ENCODE results near the gene PALM.
"Not testable (repeated sequence)": the region's sequence is repeated elsewhere in the genome, so short reads cannot be mapped to it uniquely, and the experiment has no call there.

Gene PALM

DNA sequence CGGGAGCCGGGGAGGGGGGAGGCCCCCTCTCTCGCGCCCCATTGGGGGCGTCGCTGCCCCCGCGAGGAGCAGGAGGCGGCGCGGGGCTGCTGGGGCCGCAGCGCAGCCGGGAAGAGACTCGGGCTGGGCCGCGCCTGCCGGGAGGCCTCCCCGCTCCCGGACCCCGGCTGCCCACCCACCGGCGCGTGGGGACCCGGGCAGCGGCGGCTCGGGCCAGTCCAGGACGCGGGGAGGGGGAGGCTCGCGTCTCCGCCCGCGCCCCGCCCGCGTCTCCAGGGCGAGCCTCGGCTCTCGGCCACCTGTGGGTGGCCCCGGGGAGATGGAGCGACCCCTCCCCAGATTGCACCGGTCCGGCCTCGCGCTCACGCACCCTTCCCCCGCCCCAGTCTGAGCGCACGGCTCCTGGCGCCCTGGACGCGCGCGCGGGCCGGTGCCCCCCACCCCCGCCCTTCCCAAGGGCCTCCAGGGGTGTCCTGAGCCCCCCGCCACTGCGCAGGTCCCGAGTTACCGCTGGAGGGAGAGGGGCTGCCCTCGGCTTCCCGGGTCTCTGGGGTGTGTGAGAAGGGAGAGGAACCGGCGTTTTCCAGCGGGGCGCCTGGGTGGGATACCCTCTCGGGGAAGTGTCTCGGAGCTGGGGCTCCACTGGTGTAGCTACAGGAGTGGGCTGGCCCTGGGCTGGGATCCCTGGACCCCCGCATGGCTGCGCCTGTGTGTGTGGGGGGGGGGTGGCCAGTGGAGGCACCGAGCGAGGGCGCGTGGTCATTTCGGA is 645 bp downstream of the PALM start:
- DNase-seq = no peak

GRCh38 chr19:709965-710571 is 1.3 kb downstream of the PALM start:
- DNase-seq = no peak

DNA sequence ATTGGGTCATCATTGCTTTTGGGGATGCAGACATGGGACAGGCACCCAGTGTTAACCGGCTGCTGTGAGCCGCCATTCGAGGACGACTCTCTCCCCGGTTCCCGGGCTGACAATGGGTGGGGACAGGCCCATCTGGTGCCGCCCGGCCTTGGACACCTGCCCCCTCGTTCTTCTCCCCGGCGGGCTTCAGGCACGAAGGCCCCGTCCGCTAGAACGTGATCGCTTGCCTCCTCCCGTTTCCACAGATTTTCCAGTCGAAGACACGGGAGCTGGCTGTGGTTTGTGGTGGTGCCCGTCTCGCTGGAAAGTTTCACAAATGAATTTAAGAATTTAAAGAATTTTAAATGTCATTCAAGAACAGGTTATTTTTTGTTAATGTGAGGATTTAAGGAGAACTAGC is 2.0 kb downstream of the PALM start:
- no peak for DNase-seq

DNA sequence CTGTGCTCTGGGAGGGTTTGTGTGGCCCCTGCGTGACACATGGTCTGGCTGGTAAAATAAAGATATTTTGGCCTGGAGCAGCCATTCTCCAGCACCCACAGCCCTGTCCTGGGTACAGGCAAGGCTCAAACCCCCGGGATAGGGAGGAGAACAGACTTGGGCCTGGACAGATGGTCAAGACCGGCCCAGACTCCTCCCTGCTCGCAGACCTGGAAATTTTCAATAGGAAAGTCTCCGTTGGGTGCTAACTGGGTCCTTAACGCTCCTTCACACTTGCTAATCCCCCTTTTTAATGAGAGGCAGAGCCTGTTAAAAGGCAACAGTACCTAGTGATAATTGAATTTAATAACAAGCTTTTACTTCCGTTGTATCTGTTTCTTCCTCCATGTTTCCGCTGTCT is 2.5 kb downstream of the PALM start:
- no peak for DNase-seq

DNA sequence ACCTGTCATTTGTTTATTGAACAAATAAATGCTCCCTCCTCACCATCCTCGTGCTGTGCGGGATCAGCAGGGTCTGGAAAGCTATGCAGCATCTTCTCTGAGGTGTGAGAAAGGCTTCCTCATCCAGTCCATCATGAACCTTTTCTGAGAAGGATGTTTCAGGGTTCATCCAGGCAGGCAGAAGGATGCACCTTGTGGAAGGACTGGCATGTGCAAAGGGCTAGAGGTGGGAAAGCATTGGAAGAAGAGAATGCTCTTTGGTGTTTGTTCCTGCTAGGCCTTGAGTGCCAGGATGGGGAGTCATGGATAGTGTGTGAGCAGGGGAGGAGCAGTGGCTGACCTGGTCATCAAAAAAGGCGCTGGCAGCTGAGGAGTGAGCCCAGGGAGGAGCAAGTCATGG is 6.6 kb downstream of the PALM start:
- no peak for DNase-seq

DNA sequence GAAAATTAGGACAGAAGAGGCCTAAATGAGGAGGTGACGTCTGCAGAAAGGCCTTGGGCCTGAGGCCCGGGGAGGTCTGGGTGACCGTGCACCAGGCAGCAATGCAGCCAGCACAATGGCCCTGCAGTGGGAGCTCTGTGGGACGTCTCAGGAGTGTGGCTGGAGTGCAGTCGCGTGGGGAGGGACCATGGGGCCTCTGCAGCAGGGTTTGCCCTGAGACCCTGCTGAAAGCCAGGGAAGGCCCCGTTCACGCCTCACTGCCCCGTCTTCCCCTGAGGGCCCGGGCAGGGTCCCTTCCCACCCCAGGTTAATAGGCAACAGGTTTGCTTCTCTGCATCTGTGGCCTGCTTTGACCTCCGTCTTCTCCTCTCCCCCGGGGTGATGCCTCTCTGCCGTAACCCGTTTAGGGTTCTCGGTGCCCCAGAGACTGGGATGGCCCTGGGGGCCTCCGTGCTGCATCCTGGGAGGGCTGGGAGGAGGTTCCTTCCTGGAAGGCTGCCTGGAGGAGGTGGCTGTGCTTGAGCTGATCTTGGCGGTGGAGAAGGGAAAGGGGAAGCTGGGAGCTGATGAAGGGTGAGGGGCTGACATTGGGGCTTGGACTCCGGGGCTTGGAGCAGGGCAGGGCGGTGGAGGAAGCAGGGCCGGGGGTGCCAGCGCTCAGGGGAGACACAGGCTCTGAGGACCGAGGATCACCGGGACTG is 9.7 kb downstream of the PALM start:
- no peak for DNase-seq

DNA sequence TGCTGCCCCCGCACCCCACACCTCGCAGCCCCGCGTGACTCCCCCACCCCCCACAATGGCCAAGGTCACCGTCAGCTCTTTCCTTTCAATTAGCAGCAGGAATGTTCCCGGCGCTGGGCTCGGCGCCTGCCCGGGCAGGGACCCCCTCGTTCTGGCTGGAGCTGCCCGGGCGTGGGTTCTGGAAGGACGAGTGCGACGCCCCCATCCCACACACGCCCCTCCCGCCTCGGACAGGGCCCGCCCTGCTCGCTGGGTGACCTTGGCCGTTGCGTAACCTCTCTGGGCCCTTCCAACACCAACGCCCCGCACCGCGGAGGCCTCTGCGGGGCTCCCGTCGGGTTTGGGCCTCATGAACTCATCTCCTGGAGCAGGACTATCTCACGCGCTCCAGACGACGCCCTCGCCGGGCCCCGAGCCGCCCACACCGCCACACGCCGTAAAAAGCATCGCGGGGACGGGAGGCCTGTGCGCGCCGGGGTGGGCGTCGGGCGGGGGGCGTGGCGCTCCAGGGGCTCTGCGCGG is 10.3 kb downstream of the PALM start:
- DNase-seq = no peak

DNA sequence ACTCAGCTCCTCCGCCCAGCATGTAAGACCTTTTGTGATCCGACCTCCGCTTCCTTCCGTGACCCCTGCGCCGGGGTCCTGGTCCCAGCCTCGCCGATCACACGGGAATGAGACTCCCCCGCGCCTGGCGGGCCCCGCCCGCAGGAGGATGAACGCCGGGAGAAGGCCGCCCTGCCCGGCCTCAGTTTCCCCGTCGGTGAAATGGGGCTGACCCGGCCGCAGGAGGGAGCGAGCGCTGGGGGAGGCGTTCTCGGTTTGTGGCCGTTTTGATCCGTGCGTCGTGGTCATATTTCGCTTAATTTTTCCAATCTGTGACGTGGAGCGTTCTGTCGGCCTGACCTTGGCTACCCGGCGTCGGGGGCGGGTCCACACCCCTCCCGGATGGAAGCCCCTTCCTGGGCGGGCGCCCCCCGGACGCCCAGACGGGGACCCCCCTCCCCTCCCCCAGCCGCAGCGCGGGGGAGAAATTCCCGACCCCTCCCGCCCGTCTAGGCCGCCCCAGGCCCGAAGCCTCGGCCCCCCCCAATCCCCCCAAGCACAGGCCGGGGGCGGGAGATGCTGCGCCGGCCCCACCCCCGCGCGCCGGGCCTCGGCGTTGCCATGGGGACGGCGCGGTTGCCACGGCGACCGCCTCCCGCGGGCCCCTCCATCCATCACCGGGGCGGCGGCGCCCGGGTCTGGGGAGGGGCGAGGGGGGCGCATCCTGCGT is 11.1 kb downstream of the PALM start:
- no peak for DNase-seq

DNA sequence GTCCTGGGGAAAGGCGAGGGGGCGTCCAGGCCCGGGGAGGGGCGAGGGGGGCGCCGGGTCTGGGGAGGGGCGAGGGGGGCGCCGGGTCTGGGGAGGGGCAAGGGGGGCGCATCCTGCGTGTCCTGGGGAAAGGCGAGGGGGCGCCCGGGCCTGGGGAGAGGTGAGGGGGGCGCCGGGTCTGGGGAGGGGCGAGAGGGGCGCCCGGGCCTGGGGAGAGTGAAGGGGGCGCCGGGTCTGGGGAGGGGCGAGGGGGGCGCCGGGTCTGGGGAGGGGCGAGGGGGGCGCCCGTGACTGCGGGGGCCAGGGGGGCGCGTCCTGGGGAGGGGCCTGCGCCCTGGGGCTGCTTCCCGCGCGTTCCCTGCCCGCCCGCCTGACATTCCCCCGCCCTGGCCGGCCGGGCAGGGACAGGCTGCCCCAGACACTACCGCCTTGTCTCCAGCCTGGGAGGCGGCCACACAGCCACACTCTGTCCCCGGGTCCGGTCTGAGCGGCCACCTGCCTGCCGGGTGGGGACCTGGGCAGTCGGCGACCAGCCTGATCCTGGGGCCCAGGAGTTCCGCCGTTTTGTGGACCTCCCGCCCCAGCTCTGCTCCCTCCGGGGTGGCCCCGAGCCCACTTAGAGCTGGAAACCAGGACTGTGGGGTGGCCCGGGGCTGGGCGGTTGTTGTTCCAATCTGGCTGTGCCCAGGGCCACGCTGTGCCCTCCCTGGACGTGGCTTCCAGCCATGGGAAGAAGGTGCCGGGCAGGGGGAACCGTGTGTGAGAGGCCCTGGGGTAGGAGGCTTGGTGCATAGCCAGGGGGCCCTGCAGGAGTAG is 11.8 kb downstream of the PALM start:
- DNase-seq = no peak

DNA sequence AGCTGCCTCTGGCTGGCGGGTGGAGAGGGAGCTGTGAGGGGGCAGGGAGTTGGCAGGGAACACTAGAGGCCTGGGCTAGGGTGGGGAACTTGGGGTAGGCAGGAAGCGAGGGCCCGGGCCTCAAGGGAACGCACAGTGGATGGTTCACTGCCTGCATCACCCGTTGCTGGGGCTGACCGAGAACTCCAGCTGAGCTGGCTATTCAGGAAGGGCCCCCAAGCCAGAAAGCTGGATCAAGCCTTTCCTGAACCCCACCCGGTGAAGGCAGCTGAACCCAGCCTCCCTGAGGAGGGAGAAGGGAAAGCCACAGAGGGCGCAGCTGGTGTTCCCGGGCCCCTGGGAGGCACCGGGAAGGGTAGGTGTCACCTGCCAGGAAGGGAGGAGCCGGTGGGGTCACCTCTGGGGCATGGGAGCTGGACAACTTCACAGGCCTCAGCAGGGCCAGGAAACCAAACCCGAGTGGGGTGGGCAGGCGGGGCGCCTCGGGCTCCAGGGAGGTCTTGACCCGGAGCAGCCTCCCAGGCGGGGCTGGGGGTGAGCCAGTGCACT is 13.9 kb downstream of the PALM start:
- no peak for DNase-seq

DNA sequence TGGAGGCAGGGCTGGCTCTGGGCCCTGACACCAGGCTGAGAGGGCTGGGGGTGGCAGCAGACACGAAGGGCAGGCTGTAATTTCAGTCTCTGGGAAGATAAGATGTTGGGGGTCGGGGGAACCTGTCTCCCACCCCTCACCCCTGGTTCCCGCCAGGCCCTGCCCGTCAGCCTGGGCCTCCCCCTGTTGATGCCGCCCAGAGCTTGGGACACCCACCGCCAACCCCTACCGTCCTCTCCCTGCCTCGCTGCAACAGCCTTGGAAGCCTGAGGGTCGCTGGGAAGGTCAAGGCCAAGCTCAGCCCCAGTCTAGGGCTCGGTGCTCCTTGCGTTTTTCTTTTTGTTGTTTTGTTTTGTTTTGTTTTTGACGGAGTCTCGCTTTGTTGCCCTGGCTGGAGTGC is 14.5 kb downstream of the PALM start:
- DNase-seq = no peak

DNA sequence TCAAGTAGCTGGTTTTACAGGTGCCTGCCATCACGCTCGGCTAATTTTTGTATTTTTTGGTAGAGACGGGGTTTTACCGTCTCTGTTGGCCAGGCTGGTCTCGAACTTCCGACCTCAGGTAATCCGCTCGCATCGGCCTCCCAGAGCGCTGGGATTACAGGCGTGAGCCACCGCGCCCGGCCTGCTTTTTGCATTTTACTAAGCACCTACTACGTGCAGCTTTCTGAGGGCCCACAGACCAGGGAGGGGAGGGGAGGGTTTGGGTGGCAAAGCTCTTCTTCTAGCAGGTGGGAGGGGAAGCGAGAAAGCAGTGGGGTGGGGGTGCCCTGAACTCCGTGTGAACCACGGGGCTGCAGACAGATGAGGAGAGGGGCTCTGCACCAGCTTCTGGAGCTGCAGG is 15.0 kb downstream of the PALM start:
- DNase-seq = no peak

DNA sequence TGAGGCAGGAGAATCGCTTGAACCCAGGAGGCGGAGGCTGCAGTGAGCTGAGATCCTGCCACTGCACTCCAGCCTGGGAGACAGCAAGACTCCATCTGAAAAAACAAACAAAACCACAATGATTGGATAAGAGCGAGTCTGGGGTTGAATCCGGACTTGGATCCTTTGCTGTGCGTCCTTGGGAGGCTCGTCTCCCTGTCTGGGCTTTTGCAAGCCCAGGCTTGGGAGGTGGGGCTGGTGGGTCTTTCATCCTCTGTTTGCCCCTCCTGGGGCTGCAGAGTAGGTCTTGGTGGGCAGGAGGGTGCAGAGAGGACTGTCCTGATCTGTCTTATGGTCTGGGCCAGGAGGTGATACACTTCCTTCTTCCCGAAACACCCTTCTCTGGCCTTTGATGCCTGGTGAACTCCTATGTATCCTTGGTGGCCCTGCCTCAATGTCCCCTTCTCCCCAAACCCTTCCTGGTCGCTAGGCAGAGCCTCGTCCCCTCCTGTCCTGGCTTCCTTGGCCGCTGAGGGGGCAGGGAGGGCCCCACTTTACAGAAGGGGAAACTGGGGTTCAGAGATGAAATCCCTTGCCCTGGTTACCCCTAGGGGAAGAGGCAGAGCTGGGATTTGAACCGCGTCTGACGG is 16.8 kb downstream of the PALM start:
- no peak for DNase-seq

DNA sequence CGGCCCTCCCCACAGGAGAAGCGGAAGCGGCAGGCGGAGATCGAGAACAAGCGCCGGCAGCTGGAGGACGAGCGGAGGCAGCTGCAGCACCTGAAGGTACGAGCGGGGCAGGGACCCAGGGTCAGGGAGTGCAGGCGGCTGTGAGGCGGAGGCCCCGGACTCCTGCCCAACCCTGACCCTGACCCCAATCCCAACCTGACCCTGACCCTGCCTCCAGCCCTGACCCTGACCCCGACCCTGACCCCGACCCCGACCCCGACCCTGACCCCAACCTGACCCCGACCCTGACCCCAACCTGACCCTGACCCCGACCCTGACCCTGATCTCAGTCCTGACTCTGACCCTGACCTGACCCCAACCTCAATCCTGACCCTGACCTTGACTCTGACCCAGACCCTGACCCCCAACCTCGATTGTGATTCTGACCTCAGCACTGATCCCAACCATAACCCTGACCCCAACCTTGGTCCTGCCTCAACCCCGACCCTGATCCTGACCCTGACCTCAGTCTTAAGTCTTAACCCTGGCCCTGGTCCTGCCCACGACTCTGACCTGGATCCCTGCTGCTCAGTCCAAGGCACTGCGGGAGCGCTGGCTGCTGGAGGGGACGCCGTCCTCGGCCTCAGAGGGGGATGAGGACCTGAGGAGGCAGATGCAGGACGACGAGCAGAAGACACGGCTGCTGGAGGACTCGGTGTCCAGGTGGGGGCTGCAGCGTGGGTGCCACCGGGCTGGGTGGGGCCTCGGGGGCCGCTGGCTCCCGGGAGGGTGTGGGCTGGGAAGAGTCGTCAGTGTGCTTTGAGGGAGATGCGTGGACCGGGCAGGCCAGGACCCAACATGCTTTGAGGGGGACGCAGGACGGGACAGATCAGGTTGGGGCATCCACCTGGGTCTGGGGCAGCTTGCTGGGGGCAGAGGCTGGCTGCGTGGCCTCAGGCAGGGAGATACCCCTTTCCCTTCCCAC is 18.5 kb downstream of the PALM start:
- DNase-seq = no peak

DNA sequence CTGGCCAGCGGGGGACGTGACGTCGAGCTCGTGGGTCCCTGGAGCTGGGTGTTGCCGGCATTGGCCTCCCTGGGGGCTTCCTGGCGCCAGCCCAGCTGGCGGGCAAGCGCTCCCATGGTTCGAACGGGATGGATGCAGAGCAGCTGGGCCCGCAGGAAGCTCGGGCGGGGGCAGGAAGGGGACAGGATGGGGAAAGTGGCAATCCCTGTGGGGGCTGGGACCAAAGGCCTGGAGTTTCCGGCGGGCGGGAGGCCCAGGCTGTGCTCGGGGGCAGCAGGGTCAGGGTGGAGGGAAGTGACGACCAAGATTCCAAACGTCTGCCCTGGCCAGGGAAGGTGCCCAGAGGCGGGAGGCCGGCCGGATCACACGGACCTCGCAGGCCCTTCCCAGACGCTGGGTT is 19.3 kb downstream of the PALM start:
- no peak for DNase-seq

- DNase-seq = not testable (repeated sequence)
Measured at GRCh38 chr19:729564-729963, 20.8 kb downstream of the PALM start.

GRCh38 chr19:729965-730668 is 21.4 kb downstream of the PALM start:
- no peak for DNase-seq

GRCh38 chr19:731000-731399 is 22.3 kb downstream of the PALM start:
- no peak for DNase-seq

- DNase-seq = no peak
Measured at GRCh38 chr19:732148-733069, 23.7 kb downstream of the PALM start.

All from hematopoietic multipotent progenitor cell treated with erythropoietin and hydrocortisone succinate and interleukin-3 and kit ligand, for 8 days (in vitro differentiated cells).